Measurements from ENCODE around the gene ALMS1. TPM values are rescaled to one million over a fixed set of nuclear protein-coding genes. Genes with fewer than 3 reads are reported as not detected.

The ALMS1 gene
- total and polyA plus RNA-seq, 9 of the 15 experiments (the other 6 are each of a cell fraction or from before 2014, with no cell fraction given), result 1.4 to 26.3 (median 13.6) TPM

GRCh38 chr2:73451263-73451972 is 65.8 kb downstream of the ALMS1 start:
- POLR2A ChIA-PET, result no interaction called here
- Histone ChIP-seq H3K9ac (ENCODE audit: insufficient read depth in 1 of 2, low read depth in 2 of 2, low read length in 2 of 2) (no peak overlapping the region), H3K27ac (ENCODE audit: extremely low read depth, low read depth, low read length) (no peak overlapping the region), H3K79me2 (ENCODE audit: control insufficient read depth, insufficient read depth, low read length) (no peaks in the 10 kb centered on the region), H3K27me3 (ENCODE audit: control insufficient read depth in 2 of 2, insufficient read depth in 2 of 2, low read length in 2 of 2) (no peaks in the 10 kb centered on the region), H3K36me3 (ENCODE audit: control insufficient read depth, insufficient read depth, low read length) (peaks cover 16% of the 10 kb centered on the region; the same call in 2 of the 3 replicates), H3K4me3 (no peak overlapping the region), H3K4me2 (ENCODE audit: insufficient read depth, low read length) (no peak overlapping the region), H3K9me1 (ENCODE audit: control insufficient read depth, insufficient read depth, low read length) (no peaks in the 10 kb centered on the region), H2AFZ (ENCODE audit: low read depth, low read length) (no peak overlapping the region), H3K9me3 (replicated peaks; ENCODE audit: control insufficient read depth, insufficient read depth, low read depth, low read length) (no peaks in the 10 kb centered on the region), H4K20me1 (replicated peaks; ENCODE audit: control insufficient read depth, insufficient read depth, low read length) (no peaks in the 10 kb centered on the region), H3K4me1 (replicated peaks in 1 of 2; ENCODE audit: control insufficient read depth in 2 of 2, insufficient read depth in 2 of 2, low read length in 2 of 2) (peaks cover 0 to 7% of the 10 kb centered on the region in 2 experiments; a peak in 2 of 5 replicates)
- TF ChIP-seq SOX6 (IDR thresholded peaks at IDR 0.05) (peak; percentile 54; the same call in 1 of the 2 replicates), GATA2 (CRISPR knock-in tag; IDR thresholded peaks at IDR 0.05) (0 out of 2 replicates have a peak, but pooled peaks have one; percentile 12), TCF7L2 (IDR thresholded peaks at IDR 0.05; ENCODE audit: low read depth, low read length) (no peak), SMARCB1 (IDR thresholded peaks at IDR 0.05; ENCODE audit: insufficient read length, low read depth) (no peak), L3MBTL2 (IDR thresholded peaks at IDR 0.05) (0 out of 2 replicates have a peak, but pooled peaks have one; percentile 15)
- TF ChIP-seq, protein P1, sequence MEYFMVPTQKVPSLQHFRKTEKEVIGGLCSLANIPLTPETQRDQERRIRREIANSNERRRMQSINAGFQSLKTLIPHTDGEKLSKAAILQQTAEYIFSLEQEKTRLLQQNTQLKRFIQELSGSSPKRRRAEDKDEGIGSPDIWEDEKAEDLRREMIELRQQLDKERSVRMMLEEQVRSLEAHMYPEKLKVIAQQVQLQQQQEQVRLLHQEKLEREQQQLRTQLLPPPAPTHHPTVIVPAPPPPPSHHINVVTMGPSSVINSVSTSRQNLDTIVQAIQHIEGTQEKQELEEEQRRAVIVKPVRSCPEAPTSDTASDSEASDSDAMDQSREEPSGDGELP (CRISPR knock-in tag; IDR thresholded peaks at IDR 0.05; ENCODE audit: borderline replicate concordance), result peak; percentile 40; the same call in 1 of the 2 replicates
- TF ChIP-seq, protein P2, sequence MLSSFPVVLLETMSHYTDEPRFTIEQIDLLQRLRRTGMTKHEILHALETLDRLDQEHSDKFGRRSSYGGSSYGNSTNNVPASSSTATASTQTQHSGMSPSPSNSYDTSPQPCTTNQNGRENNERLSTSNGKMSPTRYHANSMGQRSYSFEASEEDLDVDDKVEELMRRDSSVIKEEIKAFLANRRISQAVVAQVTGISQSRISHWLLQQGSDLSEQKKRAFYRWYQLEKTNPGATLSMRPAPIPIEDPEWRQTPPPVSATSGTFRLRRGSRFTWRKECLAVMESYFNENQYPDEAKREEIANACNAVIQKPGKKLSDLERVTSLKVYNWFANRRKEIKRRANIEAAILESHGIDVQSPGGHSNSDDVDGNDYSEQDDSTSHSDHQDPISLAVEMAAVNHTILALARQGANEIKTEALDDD (IDR thresholded peaks at IDR 0.05), result peak; percentile 98
- FAIRE-seq (no peak), ATAC-seq (no peak), DNase-seq (ENCODE audit: extremely low read depth in 1 of 4, low spot score in 3 of 4) (peak in 1 of 4 experiments; percentile 4)
- 79% methylated on average over 1 of the region's 1 CpG for WGBS (ENCODE audit: insufficient coverage, low coverage, missing lambda C conversion rate)
- intact Hi-C loops (cut with micrococcal nuclease), result no loop called here
- in situ Hi-C loops (cut with MboI), result no loop called here
- CTCF ChIA-PET (ENCODE audit: low intra/inter-chr PET ratio), result no interaction called here
- BruUV-seq (replicated peaks), result no TSS peak

Measured in K562 (cell line).